ENCODE data around the gene C10orf95. TPM values are rescaled to one million over a fixed set of nuclear protein-coding genes. Genes with fewer than 3 reads are reported as not detected.
A peak's percentile ranks its signal among the peaks of the same experiment; 100 is the strongest.

The C10orf95 gene
- total and polyA plus RNA-seq, 2 of the 13 experiments (the other 11 are each of a cell fraction or from before 2014, with no cell fraction given): 0.05 to 0.07 TPM

DNA sequence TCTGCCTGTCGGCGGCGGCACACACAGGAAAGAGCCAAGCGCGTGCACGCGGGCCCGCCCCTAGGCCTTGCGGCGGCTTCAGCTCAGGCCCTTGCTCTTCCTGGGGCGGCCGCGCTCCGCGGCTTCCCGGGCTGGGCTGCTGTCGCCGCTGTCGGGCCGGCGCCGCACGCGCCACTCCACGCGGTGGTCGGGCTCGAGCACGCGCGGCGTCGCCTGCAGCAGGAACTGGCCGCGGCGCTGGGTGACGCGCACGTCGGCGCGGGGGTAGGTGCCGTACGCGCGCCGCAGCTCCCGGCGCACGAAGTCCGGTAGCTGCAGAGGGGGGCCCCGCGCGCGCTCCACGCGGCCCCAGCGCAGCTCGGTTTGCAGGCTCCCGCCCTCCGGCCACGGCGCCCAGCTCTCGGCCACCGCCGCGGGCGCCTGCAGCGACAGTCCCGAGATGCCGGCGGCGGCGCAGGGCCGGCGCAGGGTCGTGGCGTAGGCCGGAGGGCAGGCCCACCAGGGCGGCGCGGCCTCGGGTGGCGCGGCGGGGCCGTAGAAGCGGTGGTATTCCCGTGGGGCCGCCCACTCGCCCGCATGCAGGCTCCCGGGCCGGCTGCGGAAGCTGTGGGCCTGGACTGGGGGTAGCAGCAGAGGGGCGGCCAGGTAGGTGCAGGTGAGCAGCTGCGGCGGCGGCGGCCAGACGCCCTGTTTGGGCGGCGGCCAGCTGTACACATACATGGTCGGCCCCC lies 804 bp downstream of the C10orf95 start (continued):
- TF ChIP-seq, protein P1, sequence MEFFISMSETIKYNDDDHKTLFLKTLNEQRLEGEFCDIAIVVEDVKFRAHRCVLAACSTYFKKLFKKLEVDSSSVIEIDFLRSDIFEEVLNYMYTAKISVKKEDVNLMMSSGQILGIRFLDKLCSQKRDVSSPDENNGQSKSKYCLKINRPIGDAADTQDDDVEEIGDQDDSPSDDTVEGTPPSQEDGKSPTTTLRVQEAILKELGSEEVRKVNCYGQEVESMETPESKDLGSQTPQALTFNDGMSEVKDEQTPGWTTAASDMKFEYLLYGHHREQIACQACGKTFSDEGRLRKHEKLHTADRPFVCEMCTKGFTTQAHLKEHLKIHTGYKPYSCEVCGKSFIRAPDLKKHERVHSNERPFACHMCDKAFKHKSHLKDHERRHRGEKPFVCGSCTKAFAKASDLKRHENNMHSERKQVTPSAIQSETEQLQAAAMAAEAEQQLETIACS (CRISPR knock-in tag; IDR thresholded peaks at IDR 0.05): peak; percentile 97
- TF ChIP-seq CENPT (CRISPR knock-in tag; IDR thresholded peaks at IDR 0.05; ENCODE audit: low read depth) (0 out of 2 replicates have a peak, but pooled peaks have one; percentile 52), SMARCC2 (IDR thresholded peaks at IDR 0.05) (no peak), ZC3H4 (CRISPR knock-in tag; IDR thresholded peaks at IDR 0.05; ENCODE audit: borderline replicate concordance) (no peak), TBX3 (IDR thresholded peaks at IDR 0.05; ENCODE audit: borderline replicate concordance) (no peak), DR1 (CRISPR knock-in tag; IDR thresholded peaks at IDR 0.05) (no peak; the same call in 1 of the 2 replicates), ZBTB7B (CRISPR knock-in tag; IDR thresholded peaks at IDR 0.05) (peak; percentile 41; the same call in 1 of the 2 replicates), NFIB (CRISPR knock-in tag; IDR thresholded peaks at IDR 0.05; ENCODE audit: borderline replicate concordance) (no peak), KDM5A (IDR thresholded peaks at IDR 0.05; ENCODE audit: borderline replicate concordance, low read length) (no peak; the same call in 1 of the 2 replicates), SKI (IDR thresholded peaks at IDR 0.05; ENCODE audit: partially characterized antibody) (peak; percentile 41), ZNF678 (CRISPR knock-in tag; IDR thresholded peaks at IDR 0.05) (no peak), MAFG (CRISPR knock-in tag; IDR thresholded peaks at IDR 0.05) (no peak), NONO (IDR thresholded peaks at IDR 0.05) (no peak), NONO (CRISPR knock-in tag; conservative IDR thresholded peaks at IDR 0.05) (peak; percentile 65; the same call in 1 of the 2 replicates), ZKSCAN1 (IDR thresholded peaks at IDR 0.05; ENCODE audit: low read length) (no peak), ZNF549 (CRISPR knock-in tag; IDR thresholded peaks at IDR 0.05) (no peak), ZNF317 (CRISPR knock-in tag; IDR thresholded peaks at IDR 0.05) (no peak), ZNF3 (CRISPR knock-in tag; IDR thresholded peaks at IDR 0.05) (no peak), ZNF674 (CRISPR knock-in tag; IDR thresholded peaks at IDR 0.05; ENCODE audit: low read depth) (0 out of 2 replicates have a peak, but pooled peaks have one; percentile 17), ZNF496 (CRISPR knock-in tag; IDR thresholded peaks at IDR 0.05; ENCODE audit: insufficient replicate concordance) (no peak)
- TF ChIP-seq, protein P2, sequence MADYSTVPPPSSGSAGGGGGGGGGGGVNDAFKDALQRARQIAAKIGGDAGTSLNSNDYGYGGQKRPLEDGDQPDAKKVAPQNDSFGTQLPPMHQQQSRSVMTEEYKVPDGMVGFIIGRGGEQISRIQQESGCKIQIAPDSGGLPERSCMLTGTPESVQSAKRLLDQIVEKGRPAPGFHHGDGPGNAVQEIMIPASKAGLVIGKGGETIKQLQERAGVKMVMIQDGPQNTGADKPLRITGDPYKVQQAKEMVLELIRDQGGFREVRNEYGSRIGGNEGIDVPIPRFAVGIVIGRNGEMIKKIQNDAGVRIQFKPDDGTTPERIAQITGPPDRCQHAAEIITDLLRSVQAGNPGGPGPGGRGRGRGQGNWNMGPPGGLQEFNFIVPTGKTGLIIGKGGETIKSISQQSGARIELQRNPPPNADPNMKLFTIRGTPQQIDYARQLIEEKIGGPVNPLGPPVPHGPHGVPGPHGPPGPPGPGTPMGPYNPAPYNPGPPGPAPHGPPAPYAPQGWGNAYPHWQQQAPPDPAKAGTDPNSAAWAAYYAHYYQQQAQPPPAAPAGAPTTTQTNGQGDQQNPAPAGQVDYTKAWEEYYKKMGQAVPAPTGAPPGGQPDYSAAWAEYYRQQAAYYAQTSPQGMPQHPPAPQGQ (CRISPR knock-in tag; IDR thresholded peaks at IDR 0.05; ENCODE audit: borderline replicate concordance): no peak
- TF ChIP-seq, protein P3, sequence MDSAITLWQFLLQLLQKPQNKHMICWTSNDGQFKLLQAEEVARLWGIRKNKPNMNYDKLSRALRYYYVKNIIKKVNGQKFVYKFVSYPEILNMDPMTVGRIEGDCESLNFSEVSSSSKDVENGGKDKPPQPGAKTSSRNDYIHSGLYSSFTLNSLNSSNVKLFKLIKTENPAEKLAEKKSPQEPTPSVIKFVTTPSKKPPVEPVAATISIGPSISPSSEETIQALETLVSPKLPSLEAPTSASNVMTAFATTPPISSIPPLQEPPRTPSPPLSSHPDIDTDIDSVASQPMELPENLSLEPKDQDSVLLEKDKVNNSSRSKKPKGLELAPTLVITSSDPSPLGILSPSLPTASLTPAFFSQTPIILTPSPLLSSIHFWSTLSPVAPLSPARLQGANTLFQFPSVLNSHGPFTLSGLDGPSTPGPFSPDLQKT (CRISPR knock-in tag; IDR thresholded peaks at IDR 0.05; ENCODE audit: borderline replicate concordance): no peak
- TF ChIP-seq, protein P4, sequence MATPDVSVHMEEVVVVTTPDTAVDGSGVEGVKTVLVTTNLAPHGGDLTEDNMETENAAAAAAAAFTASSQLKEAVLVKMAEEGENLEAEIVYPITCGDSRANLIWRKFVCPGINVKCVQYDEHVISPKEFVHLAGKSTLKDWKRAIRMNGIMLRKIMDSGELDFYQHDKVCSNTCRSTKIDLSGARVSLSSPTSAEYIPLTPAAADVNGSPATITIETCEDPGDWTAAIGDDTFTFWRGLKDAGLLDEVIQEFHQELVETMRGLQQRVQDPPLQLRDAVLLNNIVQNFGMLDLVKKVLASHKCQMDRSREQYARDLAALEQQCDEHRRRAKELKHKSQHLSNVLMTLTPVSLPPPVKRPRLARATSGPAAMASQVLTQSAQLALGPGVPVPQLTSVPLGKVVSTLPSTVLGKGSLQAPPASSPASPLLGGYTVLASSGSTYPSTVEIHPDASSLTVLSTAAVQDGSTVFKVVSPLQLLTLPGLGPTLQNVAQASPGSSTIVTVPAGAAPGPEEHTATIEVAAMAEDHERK (CRISPR knock-in tag; IDR thresholded peaks at IDR 0.05; ENCODE audit: low read depth): peak; percentile 89
- TF ChIP-seq, protein P5, sequence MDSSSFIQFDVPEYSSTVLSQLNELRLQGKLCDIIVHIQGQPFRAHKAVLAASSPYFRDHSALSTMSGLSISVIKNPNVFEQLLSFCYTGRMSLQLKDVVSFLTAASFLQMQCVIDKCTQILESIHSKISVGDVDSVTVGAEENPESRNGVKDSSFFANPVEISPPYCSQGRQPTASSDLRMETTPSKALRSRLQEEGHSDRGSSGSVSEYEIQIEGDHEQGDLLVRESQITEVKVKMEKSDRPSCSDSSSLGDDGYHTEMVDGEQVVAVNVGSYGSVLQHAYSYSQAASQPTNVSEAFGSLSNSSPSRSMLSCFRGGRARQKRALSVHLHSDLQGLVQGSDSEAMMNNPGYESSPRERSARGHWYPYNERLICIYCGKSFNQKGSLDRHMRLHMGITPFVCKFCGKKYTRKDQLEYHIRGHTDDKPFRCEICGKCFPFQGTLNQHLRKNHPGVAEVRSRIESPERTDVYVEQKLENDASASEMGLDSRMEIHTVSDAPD (CRISPR knock-in tag; IDR thresholded peaks at IDR 0.05): no peak
